Body of pancreas (tissue), 4 donors: ENCODE data around the gene MMP14.
"Not testable (repeated sequence)": the region's sequence is repeated elsewhere in the genome, so short reads cannot be mapped to it uniquely, and the experiment has no call there.

Source experiments
- CTCF ChIP-seq, 7 experiments: fragments of 450-650 bp in 4 of 7; fragments of 200-600 bp in 3 of 7; sonication (generic) in 3 of 7; IDR thresholded peaks; one replicate each; pipeline ENCODE4 v1.5.1; 2016 to 2019; ENCODE audit warnings: antibody characterized with exemption in 7 of 7
- POLR2A ChIP-seq, 3 donors: fragments of 450-650 bp; IDR thresholded peaks; one replicate each; pipeline ENCODE4 v1.6.1; 2016; ENCODE audit warnings: antibody characterized with exemption in 3 of 3, mild to moderate bottlenecking in 2 of 3

GRCh38 chr14:22829076-22829660, 7.2 kb upstream of the MMP14 start:
- not testable (repeated sequence) for TF ChIP-seq CTCF, POLR2A (IDR thresholded peaks at IDR 0.05)
